Subcutaneous abdominal adipose tissue (tissue), 5 donors: Measurements from ENCODE around the gene RTN3.
"Not testable (repeated sequence)": the region's sequence is repeated elsewhere in the genome, so short reads cannot be mapped to it uniquely, and the experiment has no call there.

ENCODE experiments used
- H3K27ac ChIP-seq: one replicate; pipeline ENCODE4 v1.7.0; 2013; ENCODE audit warnings: low read depth, mild to moderate bottlenecking, inconsistent platforms, low read length, moderate library complexity
- H3K27me3 ChIP-seq, 5 donors: one replicate each; pipeline ENCODE4 v1.7.0; 2013; ENCODE audit warnings: low read length in 5 of 5, inconsistent platforms in 1 of 5; ENCODE audit not compliant: control insufficient read depth in 5 of 5, insufficient read depth in 4 of 5
- H3K36me3 ChIP-seq, 5 donors: one replicate each; pipeline ENCODE4 v1.7.0; 2013; ENCODE audit warnings: low read length in 5 of 5; ENCODE audit not compliant: control insufficient read depth in 5 of 5, insufficient read depth in 5 of 5
- H3K4me1 ChIP-seq, 5 donors: one replicate each; pipeline ENCODE4 v1.7.0; 2013; ENCODE audit warnings: low read length in 5 of 5, mild to moderate bottlenecking in 3 of 5, moderate library complexity in 1 of 5; ENCODE audit not compliant: control insufficient read depth in 5 of 5, insufficient read depth in 5 of 5
- H3K4me3 ChIP-seq, 5 donors: one replicate each; pipeline ENCODE4 v1.7.0; 2013; ENCODE audit warnings: low read length in 5 of 5, low read depth in 1 of 5
- H3K9ac ChIP-seq, 5 donors: one replicate each; pipeline ENCODE4 v1.7.0; 2013; ENCODE audit warnings: low read length in 5 of 5, mild to moderate bottlenecking in 4 of 5, moderate library complexity in 3 of 5
- H3K9me3 ChIP-seq, 5 donors: one replicate each; pipeline ENCODE4 v1.7.0; 2013; ENCODE audit warnings: low read length in 5 of 5; ENCODE audit not compliant: control insufficient read depth in 5 of 5
- donor health status: healthy.
- donor health status: healthy.
- donor health status: healthy.
- donor health status: healthy.
- donor health status: healthy.

RTN3 gene

GRCh38 chr11:63681321-63682065, at the start of gene RTN3:
Gene RTN3 (plus strand): TSS chr11:63681500. CDS start chr11:63681637, 137 bp downstream.
- no peaks in the 10 kb centered on the region for H3K36me3 ChIP-seq
- H3K27ac ChIP-seq, result peak within 1 kb of the TSS; percentile 99
- H3K27me3 ChIP-seq, result no peaks in the 10 kb centered on the region
- H3K9ac ChIP-seq, result peak within 1 kb of the TSS; percentile 57 to 99 (median 97)
- H3K9me3 ChIP-seq, result no peaks in the 10 kb centered on the region
- peak within 1 kb of the TSS; percentile 77 to 99 (median 93) for H3K4me3 ChIP-seq
- peaks cover 3 to 47% (median 45%) of the 10 kb centered on the region in 5 donors for H3K4me1 ChIP-seq

- Histone ChIP-seq H3K4me3 (no peak overlapping the region), H3K36me3 (peaks cover 24 to 50% (median 37%) of the 10 kb centered on the region in 5 donors), H3K27me3 (no peaks in the 10 kb centered on the region), H3K4me1 (peaks cover 0 to 13% (median 0%) of the 10 kb centered on the region in 5 donors), H3K9me3 (no peaks in the 10 kb centered on the region), H3K9ac (no peak overlapping the region), H3K27ac (peak overlapping the region; percentile 39)
Observed at GRCh38 chr11:63635762-63636465, 45.4 kb upstream of the RTN3 start.

- H3K27ac ChIP-seq, H3K27me3 ChIP-seq, H3K4me1 ChIP-seq, H3K4me3 ChIP-seq, H3K9ac ChIP-seq, H3K9me3 ChIP-seq: not testable (repeated sequence)
- peaks cover 31 to 55% (median 40%) of the 10 kb centered on the region in 5 donors for H3K36me3 ChIP-seq
Observed at GRCh38 chr11:63638436-63638835, 42.9 kb upstream of the RTN3 start.

- Histone ChIP-seq H3K36me3 (peaks cover 35 to 62% (median 48%) of the 10 kb centered on the region in 5 donors), H3K9ac (no peak overlapping the region), H3K4me3 (no peak overlapping the region), H3K27ac (no peak overlapping the region), H3K27me3 (no peaks in the 10 kb centered on the region), H3K9me3 (no peaks in the 10 kb centered on the region), H3K4me1 (peaks cover 0 to 6% (median 0%) of the 10 kb centered on the region in 5 donors)
Observed at GRCh38 chr11:63639199-63639832, 42.0 kb upstream of the RTN3 start.

GRCh38 chr11:63641727-63642126, 39.6 kb upstream of the RTN3 start:
- Histone ChIP-seq H3K9ac (no peak overlapping the region), H3K36me3 (peaks cover 31 to 66% (median 47%) of the 10 kb centered on the region in 5 donors), H3K4me1 (peaks cover 0 to 12% (median 9%) of the 10 kb centered on the region in 5 donors), H3K27ac (no peak overlapping the region), H3K27me3 (no peaks in the 10 kb centered on the region), H3K9me3 (no peaks in the 10 kb centered on the region), H3K4me3 (no peak overlapping the region)

GRCh38 chr11:63643205-63643604, 38.1 kb upstream of the RTN3 start:
- peaks cover 0 to 12% (median 9%) of the 10 kb centered on the region in 5 donors for H3K4me1 ChIP-seq
- H3K4me3 ChIP-seq, result no peak overlapping the region
- H3K36me3 ChIP-seq, result peaks cover 35 to 75% (median 54%) of the 10 kb centered on the region in 5 donors

GRCh38 chr11:63652671-63653070, 28.6 kb upstream of the RTN3 start:
- H3K9ac ChIP-seq, result no peak overlapping the region
- H3K36me3 ChIP-seq, result peaks cover 15 to 53% (median 28%) of the 10 kb centered on the region in 5 donors
- H3K4me1 ChIP-seq, result peaks cover 0 to 10% (median 3%) of the 10 kb centered on the region in 5 donors
- no peak overlapping the region for H3K4me3 ChIP-seq
- no peaks in the 10 kb centered on the region for H3K27me3 ChIP-seq
- no peak overlapping the region for H3K27ac ChIP-seq
- H3K9me3 ChIP-seq, result no peaks in the 10 kb centered on the region

More at GRCh38 chr11:63643205-63643604, 38.1 kb upstream of the RTN3 start:
- Histone ChIP-seq H3K9ac (no peak overlapping the region), H3K9me3 (no peaks in the 10 kb centered on the region), H3K27me3 (no peaks in the 10 kb centered on the region), H3K27ac (no peak overlapping the region)

GRCh38 chr11:63660972-63661371, 20.3 kb upstream of the RTN3 start:
- H3K36me3 ChIP-seq, result peaks cover 5 to 18% (median 6%) of the 10 kb centered on the region in 5 donors
- no peaks in the 10 kb centered on the region for H3K27me3 ChIP-seq
- no peaks in the 10 kb centered on the region for H3K9me3 ChIP-seq
- no peak overlapping the region for H3K27ac ChIP-seq
- peaks cover 0 to 30% (median 22%) of the 10 kb centered on the region in 5 donors for H3K4me1 ChIP-seq
- H3K9ac ChIP-seq, result no peak overlapping the region
- no peak overlapping the region for H3K4me3 ChIP-seq

GRCh38 chr11:63663809-63664208, 17.5 kb upstream of the RTN3 start:
- Histone ChIP-seq H3K9ac (no peak overlapping the region), H3K4me3 (no peak overlapping the region), H3K27me3 (no peaks in the 10 kb centered on the region), H3K36me3 (peaks cover 0 to 3% (median 0%) of the 10 kb centered on the region in 5 donors), H3K27ac (peak overlapping the region; percentile 30), H3K4me1 (peaks cover 5 to 57% (median 50%) of the 10 kb centered on the region in 5 donors), H3K9me3 (no peaks in the 10 kb centered on the region)
